GM12874 (cell line): ENCODE results near the gene ULK4.

Experiments
- TF ChIP-seq, protein P1 (sequence below): IDR thresholded peaks from 2 replicates; pipeline ENCODE4 v1.5.1; 2011; ENCODE audit warnings: low read depth, mild to moderate bottlenecking, control low read depth, low read length, moderate library complexity; ENCODE audit not compliant: insufficient read depth

Gene ULK4

DNA sequence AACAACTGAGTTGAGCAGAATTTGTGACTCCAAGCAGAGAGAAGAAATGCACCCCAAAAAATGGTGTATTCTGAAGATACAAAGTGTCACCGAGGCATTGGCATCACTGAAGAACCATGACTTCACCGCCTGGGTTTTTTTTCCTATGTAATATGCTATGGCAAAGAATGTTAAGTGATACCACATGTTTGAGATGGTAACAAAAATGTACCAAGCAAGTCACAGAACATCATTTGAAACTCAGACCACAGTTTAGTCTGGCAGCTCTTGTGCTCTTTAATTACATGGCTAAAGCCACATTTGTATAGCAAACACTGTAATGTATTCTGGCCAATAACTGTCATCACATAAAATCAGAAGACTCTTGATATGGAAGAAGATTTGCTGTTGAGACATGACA lies 323.5 kb downstream of the ULK4 start:
- TF ChIP-seq, protein P1, sequence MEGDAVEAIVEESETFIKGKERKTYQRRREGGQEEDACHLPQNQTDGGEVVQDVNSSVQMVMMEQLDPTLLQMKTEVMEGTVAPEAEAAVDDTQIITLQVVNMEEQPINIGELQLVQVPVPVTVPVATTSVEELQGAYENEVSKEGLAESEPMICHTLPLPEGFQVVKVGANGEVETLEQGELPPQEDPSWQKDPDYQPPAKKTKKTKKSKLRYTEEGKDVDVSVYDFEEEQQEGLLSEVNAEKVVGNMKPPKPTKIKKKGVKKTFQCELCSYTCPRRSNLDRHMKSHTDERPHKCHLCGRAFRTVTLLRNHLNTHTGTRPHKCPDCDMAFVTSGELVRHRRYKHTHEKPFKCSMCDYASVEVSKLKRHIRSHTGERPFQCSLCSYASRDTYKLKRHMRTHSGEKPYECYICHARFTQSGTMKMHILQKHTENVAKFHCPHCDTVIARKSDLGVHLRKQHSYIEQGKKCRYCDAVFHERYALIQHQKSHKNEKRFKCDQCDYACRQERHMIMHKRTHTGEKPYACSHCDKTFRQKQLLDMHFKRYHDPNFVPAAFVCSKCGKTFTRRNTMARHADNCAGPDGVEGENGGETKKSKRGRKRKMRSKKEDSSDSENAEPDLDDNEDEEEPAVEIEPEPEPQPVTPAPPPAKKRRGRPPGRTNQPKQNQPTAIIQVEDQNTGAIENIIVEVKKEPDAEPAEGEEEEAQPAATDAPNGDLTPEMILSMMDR, result no peak

DNA sequence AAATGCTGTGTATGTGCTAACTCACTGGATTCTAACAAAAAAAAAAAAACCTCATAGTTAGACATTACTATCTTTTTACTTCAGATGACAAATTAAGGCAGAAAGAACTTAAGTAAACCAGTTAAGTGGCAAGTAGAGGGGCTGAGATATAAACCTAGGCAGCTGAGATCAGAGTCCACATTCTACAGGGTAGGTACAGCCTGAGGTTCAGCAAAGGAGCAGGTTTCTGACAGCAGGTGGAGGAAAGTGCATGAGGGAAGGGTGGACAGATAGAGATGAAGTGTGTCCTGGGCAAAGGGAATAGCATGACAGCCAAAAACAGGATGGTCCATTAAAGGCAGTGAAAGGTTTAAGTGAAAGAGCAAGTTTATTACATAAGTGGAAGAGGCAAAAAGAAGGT lies 329.2 kb downstream of the ULK4 start:
- TF ChIP-seq, protein P1, result no peak

DNA sequence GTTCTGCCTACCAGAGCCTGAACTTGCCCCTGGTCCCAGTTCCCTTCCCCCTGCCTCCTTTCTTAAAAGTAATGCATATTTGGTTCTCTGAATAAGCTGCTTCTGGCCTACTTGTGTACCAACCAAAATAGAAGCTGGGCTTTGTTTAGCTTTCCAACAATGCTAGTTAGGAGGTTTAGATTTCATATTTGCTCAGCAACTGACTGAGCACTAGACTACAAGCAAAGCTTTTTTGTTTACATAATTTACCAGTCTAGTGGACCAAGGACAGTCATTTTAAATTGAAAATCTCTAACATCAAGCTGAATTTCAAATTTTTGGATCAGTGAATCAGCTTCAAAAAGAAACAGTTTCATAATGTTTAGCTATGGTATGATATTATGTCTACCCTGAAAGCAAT lies 331.2 kb downstream of the ULK4 start:
- TF ChIP-seq, protein P1, result no peak

DNA sequence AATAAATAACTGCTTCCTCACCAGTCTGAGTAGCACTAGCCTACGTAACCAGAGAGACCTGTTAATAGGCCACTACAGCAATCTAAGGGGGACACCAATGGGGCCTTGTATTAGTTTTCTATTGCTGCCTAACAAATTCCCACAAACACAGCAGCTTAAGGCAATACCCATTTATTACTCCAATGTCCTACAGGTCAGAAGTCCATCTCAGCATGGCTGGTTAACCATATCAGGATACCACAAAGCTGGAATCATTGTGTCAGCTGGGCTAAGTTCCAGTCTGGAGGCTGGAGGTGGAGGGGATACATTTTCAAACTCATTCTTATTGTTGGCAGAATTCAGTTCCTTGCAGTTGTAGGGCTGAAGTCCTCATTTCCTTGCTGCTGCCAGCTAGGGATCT lies 331.9 kb downstream of the ULK4 start:
- TF ChIP-seq, protein P1, result no peak

DNA sequence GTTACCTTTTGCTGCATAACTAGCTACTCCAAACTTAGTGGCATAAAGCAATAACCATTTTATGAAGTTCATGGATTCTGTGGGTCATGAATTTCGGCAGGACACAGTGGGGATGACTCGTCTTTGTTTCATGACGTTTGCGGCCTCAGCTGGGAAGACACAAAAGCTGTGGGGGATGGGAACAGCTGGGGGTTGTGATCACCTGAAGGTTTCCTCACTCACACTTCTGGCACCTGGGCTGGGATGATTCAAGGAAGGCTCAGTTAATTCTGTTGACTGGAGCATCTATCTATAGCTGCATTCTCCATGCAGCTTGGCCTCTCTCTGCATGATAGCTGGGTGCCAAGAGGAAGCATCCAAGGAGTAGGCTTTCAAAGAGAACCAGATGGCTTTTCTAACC lies 332.8 kb downstream of the ULK4 start:
- TF ChIP-seq, protein P1, result no peak

DNA sequence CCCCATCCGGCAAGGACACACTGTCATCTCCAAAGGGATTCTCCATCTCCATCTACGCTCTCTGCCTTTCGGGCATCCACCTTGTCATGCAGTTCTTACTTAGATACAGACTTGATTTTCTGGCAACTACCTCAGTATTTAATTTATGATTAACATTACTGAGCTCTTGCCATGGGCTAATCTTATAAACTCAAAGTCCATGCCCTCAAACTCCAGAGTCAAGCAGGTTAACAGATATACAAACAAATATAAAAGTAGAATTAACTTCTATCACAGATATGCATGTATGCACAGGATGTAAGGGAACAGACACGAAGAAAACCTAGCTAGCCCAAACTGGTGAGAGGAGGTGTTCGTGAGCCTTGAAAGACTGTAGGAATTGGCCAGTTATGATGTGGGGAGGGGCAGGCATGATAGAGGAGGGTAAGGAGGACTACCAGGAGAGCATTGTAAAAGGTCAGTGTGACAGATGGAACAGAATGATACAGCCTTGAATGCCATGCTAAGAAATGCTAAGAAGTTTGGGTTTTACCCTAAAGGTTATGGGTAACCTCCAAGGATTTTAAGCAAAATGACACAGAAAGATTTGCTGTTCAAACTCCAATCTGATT lies 334.3 kb downstream of the ULK4 start:
- TF ChIP-seq, protein P1, result no peak

DNA sequence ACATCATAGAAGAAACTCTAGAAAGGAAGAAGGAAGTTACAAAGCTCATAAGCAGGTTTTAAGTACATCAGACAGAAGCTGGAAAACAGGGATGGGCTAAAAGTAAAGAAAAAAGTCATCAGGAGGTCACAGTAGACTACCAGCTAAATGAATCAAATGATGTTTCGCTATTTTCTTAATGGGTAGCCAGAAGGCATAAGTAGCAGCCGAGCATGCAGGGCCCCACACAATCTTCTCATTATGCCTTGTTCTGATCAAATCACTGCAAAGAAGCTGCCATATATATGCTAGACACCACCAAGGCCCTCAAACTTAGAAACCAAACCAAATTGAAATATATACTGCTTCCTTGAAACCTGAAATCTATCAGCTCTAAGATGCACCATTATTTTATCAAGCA lies 349.1 kb downstream of the ULK4 start:
- TF ChIP-seq, protein P1, result no peak
